ENCODE results near the gene PLXDC1. TPM values are rescaled to one million over a fixed set of nuclear protein-coding genes. Genes with fewer than 3 reads are reported as not detected.
"Not testable (repeated sequence)": the region's sequence is repeated elsewhere in the genome, so short reads cannot be mapped to it uniquely, and the experiment has no call there.

Gene PLXDC1
- total and polyA plus RNA-seq, 2 donors, result 7.1 to 12.7 TPM

DNA sequence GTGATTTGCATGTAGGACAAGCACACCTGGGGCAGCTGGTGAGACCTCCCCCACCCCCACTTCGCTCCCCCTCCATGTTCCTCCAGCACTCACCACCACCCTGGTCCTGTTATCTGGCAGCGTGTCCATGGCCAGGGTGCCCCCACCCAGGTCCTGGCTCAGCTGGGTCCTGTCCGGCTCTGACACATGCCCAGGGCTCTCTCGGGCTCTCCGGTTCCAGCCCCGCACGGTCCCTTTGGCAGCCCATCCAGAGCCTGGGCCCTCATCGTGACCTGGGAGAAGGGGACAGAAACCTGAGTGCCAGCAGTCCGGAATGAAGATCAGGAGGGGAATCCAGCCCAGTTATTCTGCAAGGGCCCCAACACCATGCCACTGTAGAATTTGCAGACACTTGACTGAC, 11.9 kb downstream of the PLXDC1 start:
- WGBS, result 92% methylated on average over 9 of the region's 9 CpGs
- H3K4me1 ChIP-seq (ENCODE audit: insufficient read depth), result no peaks in the 10 kb centered on the region
- H3K4me3 ChIP-seq (ENCODE audit: low read depth, low read length), result no peak overlapping the region
- no peaks in the 10 kb centered on the region for H3K36me3 ChIP-seq (ENCODE audit: insufficient read depth)
- H3K27ac ChIP-seq (ENCODE audit: low read depth), result no peak overlapping the region
- DNase-seq (ENCODE audit: extremely low spot score), result no peak

DNA sequence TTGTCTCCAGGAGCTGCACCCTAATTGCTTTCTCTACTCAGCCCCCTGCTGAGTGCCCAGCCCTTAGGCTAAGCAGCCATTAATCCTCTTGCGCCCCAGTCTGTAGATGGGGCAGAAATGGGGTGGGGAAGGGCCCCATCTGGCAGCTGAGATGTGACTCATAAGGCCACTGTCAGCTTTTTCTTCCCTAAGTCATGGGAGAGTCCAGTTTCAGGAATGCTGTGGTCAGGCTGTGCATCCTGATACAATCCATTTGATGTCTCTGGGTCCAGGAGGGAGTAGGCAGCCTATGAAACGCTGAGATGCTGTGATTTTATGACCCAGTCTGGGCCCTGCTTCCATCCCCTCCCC, 12.3 kb downstream of the PLXDC1 start:
- Histone ChIP-seq H3K27ac (ENCODE audit: low read depth) (no peak overlapping the region), H3K36me3 (ENCODE audit: insufficient read depth) (no peaks in the 10 kb centered on the region), H3K4me3 (ENCODE audit: low read depth, low read length) (no peak overlapping the region), H3K4me1 (ENCODE audit: insufficient read depth) (no peaks in the 10 kb centered on the region)
- 70% methylated on average over 2 of the region's 2 CpGs for WGBS
- DNase-seq (ENCODE audit: extremely low spot score), result no peak

DNA sequence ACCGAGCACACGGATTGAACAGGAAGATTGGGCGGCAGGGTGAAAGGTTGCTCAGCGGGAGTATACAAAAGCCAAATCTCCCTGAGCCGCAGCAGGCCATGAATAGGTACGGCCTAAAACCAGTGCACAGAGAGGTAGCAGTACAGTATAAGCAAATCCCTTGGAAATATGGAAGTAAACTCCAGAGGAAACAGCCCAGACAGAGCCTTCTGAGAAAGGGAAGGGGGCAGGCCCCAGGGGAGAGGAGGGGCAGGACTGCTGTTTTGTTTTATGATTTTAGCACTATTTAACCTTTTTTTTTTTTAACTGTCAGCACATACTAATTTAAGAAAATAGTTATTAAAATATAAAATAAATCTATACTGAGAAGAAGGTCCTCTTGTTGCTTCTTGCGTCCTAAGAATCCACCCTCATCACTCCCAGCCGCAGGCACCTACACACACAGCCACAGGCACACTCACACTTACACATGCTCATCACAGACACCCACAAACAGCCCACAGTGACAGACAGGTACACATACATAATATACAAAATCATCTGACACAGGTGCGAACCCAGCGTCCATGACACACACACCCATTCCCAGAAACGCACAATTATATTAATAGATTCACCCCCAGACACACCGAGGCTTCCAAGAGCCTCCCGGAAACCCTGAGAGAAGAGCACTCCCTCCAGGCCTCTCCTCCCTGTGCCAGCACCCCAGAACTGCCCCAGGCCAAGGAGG, 12.8 kb downstream of the PLXDC1 start:
- Histone ChIP-seq H3K36me3 (ENCODE audit: insufficient read depth) (no peaks in the 10 kb centered on the region), H3K27ac (ENCODE audit: low read depth) (no peak overlapping the region), H3K4me3 (ENCODE audit: low read depth, low read length) (no peak overlapping the region), H3K4me1 (ENCODE audit: insufficient read depth) (no peaks in the 10 kb centered on the region)
- no peak for DNase-seq (ENCODE audit: extremely low spot score)
- 88% methylated on average over 13 of the region's 13 CpGs for WGBS

DNA sequence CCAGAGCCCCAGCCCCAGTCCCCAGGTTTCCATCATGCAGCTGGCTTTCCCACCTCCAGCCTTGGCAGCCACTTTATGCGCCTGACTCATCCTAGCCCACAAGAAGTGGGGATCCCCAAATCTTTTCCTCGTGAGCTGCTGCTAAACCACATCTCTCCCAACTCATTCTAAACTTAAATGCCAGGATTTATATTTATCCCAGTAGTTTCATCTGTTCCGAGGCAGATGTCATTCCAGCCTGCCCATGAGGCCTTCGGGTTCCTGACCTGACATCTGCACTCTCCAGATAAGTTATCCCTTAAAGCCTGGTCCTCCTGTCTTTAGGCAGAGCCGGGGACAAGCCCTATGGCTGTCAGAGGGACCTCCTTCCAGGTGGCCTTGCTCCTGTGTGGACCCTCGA, 16.6 kb downstream of the PLXDC1 start:
- no peaks in the 10 kb centered on the region for H3K36me3 ChIP-seq (ENCODE audit: insufficient read depth)
- WGBS, result 80% methylated on average over 6 of the region's 6 CpGs
- no peak for DNase-seq (ENCODE audit: extremely low spot score)
- H3K4me1 ChIP-seq (ENCODE audit: insufficient read depth), result no peaks in the 10 kb centered on the region
- H3K27ac ChIP-seq (ENCODE audit: low read depth), result no peak overlapping the region
- H3K4me3 ChIP-seq (ENCODE audit: low read depth, low read length), result no peak overlapping the region

DNA sequence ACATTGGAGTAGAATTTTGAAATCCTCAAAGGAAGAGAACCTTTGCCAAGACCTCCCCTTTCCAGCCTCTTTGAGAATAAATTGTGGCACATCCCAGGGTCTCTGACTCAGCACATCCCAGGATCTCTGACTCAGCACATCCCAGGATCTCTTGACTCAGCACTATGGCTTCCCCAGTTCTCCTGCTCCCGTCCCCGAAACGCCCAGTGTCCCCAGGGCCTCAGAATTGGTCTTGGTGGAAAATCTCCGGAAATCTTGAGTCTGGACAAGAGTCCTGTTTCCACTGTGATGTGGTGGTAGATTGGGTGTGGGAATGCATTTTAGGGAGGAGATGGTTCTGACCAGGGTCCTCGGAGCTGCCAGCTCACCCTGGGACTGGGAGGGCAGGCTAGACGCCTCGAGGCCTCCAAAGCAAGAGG, 19.2 kb downstream of the PLXDC1 start:
- Histone ChIP-seq H3K4me1 (ENCODE audit: insufficient read depth) (no peaks in the 10 kb centered on the region), H3K27ac (ENCODE audit: low read depth) (no peak overlapping the region), H3K36me3 (ENCODE audit: insufficient read depth) (no peaks in the 10 kb centered on the region), H3K4me3 (ENCODE audit: low read depth, low read length) (no peak overlapping the region)
- DNase-seq (ENCODE audit: extremely low spot score), result no peak
- WGBS, result 77% methylated on average over 7 of the region's 7 CpGs

DNA sequence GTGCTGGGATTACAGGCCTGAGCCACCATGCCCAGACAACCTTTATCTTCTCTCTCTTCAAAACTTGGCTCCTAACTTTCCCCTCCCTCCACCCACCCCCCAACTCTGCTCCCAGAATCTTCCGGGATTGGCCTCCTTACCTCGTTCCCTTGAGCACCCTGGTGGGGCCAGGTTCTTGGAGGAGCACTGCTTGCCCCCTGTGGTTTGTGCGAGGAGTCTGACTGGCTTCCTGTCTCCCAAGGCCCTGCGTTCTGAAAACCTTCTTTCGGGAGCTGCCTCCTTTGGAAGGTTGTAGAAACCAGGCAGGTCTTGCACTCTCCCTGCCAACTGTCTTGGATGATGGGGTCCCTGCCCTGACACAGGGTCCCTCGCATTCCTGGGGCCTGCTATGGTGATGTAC, 19.8 kb downstream of the PLXDC1 start:
- Histone ChIP-seq H3K4me1 (ENCODE audit: insufficient read depth) (no peaks in the 10 kb centered on the region), H3K4me3 (ENCODE audit: low read depth, low read length) (no peak overlapping the region), H3K36me3 (ENCODE audit: insufficient read depth) (no peaks in the 10 kb centered on the region), H3K27ac (ENCODE audit: low read depth) (no peak overlapping the region)
- WGBS, result 65% methylated on average over 6 of the region's 6 CpGs
- DNase-seq (ENCODE audit: extremely low spot score), result no peak

DNA sequence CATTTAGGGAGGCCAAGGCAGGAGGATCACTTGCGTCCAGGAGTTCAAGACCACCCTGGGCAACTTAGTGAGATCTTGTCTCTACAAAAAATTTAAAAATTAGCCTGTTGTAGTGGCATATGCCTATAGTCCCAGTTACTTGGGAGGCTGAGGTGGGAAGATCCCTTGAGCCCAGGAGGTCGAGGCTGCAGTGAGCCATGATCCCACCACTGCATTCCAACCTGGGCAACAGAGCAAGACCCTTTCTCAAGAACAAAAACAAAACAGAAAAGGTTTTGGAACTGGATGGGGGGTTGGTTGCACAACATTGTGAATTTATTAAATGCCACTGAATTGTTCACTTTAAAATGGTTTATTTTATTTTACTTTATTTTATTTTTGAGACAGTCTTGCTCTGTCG, 21.2 kb downstream of the PLXDC1 start:
- no peak overlapping the region for H3K27ac ChIP-seq (ENCODE audit: low read depth)
- H3K4me1 ChIP-seq (ENCODE audit: insufficient read depth), result no peaks in the 10 kb centered on the region
- H3K4me3 ChIP-seq (ENCODE audit: low read depth, low read length), result no peak overlapping the region
- 93% methylated on average over 3 of the region's 3 CpGs for WGBS
- DNase-seq (ENCODE audit: extremely low spot score), result no peak
- H3K36me3 ChIP-seq (ENCODE audit: insufficient read depth), result no peaks in the 10 kb centered on the region

DNA sequence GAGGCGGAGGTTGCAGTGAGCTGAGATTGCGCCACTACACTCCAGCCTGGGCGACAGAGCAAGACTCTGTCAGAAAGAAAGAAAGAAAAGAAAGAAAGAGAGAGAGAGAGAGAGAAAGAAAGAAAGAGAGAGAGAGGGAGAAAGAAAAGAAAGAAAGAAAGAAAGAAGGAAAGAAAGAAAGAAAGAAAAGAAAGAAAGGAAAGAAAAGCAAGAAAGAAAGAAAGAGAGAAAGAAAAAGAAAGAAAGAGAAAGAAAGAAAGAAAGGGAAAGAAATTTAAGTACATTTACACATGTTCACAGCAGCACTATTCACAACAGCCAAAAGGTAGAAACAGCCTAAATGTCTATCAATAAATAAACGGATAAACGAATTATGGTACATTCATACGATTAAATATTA, 21.9 kb downstream of the PLXDC1 start:
- H3K36me3 ChIP-seq (ENCODE audit: insufficient read depth); H3K4me1 ChIP-seq (ENCODE audit: insufficient read depth); H3K4me3 ChIP-seq (ENCODE audit: low read depth, low read length); H3K27ac ChIP-seq (ENCODE audit: low read depth); DNase-seq (ENCODE audit: extremely low spot score): not testable (repeated sequence)
- WGBS, result 83% methylated on average over 6 of the region's 6 CpGs

DNA sequence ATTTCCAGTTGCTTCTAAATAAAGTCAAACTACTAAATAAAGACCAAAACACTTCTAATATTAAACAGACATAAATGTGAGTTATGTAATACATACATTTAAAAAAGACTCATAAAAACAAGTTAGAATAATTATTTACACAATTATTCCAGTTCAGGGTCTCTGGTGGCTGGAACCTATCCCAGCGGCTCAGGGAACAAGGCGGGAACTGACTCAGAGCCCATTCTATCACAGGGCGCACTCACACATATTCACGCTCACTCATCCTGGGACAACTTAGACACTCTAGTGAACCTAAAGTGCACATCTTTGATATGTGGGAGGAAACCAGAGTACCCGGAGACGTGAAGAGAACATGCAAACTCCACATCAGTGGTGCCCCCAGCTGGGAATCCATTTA, 25.0 kb downstream of the PLXDC1 start:
- Histone ChIP-seq H3K27ac (ENCODE audit: low read depth) (no peak overlapping the region), H3K36me3 (ENCODE audit: insufficient read depth) (no peaks in the 10 kb centered on the region), H3K4me3 (ENCODE audit: low read depth, low read length) (no peak overlapping the region), H3K4me1 (ENCODE audit: insufficient read depth) (no peaks in the 10 kb centered on the region)
- WGBS, result 37% methylated on average over 6 of the region's 6 CpGs
- no peak for DNase-seq (ENCODE audit: extremely low spot score)

DNA sequence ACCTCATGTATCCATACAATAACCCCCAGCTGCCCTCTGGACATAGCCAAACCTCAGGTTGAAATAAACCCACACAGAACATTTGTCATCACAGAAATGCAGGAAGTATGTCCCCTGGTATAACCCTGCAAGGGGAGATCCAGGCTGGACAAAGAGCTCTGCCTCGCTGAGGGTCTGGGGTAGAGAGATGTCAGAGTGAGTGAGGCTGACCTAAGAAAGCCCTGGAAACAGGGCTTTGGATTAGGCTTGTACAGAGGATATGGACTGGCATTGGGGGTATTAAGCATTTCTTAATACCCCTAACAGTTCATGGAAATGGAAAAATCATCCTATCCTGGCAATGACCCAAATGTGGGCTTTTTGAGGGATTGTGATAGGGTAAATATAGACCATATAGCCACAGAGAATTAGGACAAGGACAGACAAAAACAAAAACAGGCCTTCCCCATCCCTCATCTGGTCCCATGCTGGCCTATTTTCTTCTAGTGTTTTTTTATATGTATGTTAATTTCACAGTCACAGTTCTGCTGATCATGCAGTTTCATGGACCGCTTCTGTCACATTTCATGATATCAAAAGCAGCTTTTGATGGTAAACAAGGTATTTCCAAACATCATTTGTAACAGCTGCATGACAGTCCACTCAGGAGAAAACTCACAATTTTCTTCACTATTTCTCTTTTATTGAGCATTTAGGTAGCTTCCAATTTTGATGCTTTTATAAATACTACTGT, 26.1 kb downstream of the PLXDC1 start:
- no peaks in the 10 kb centered on the region for H3K4me1 ChIP-seq (ENCODE audit: insufficient read depth)
- H3K4me3 ChIP-seq (ENCODE audit: low read depth, low read length), result no peak overlapping the region
- DNase-seq (ENCODE audit: extremely low spot score), result no peak
- H3K27ac ChIP-seq (ENCODE audit: low read depth), result no peak overlapping the region
- 97% methylated on average over 2 of the region's 2 CpGs for WGBS
- H3K36me3 ChIP-seq (ENCODE audit: insufficient read depth), result no peaks in the 10 kb centered on the region

DNA sequence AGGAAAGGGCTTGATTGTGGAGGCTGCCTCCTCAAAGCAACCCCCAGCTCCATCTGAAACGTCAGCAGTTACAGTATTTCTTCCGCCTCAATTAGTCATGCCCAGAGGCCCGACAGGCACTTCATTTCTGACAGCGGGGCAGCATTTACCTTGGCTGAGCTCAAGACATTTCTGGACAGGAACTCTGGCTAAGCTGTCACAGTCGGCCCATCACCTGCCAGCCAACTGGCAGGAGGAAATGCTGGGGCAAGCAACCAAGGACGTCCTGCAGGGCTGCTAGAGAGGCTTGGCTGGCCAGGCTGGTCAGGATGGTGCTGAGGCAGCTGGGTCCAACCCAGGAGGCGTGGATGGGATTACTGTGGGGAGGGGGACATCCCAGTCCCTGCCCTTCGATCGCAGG, 27.8 kb downstream of the PLXDC1 start:
- WGBS, result 87% methylated on average over 9 of the region's 9 CpGs

DNA sequence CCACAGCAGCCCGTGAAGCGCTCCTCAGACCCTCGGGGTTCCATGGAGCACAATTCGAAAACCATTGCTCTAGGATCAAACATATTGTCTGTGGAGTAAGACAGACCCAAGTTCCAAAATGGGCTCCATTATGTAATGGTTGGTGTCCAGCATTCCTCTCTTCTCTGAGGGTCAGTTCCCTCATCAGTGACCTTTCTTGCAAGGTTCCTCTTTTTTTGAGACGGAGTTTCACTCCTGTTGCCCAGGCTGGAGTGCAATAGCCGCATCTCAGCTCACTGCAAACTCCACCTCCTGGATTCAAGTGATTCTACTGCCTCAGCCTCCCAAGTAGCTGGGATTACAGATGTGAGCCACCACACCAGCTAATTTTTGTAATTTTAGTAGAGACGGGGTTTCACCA, 28.4 kb downstream of the PLXDC1 start:
- DNase-seq (ENCODE audit: extremely low spot score), result no peak
- no peaks in the 10 kb centered on the region for H3K36me3 ChIP-seq (ENCODE audit: insufficient read depth)
- no peaks in the 10 kb centered on the region for H3K4me1 ChIP-seq (ENCODE audit: insufficient read depth)
- no peak overlapping the region for H3K27ac ChIP-seq (ENCODE audit: low read depth)
- H3K4me3 ChIP-seq (ENCODE audit: low read depth, low read length), result no peak overlapping the region
- 92% methylated on average over 7 of the region's 7 CpGs for WGBS

More for the DNA sequence above, 27.8 kb downstream of the PLXDC1 start:
- no peaks in the 10 kb centered on the region for H3K36me3 ChIP-seq (ENCODE audit: insufficient read depth)
- no peak overlapping the region for H3K4me3 ChIP-seq (ENCODE audit: low read depth, low read length)
- H3K4me1 ChIP-seq (ENCODE audit: insufficient read depth), result no peaks in the 10 kb centered on the region
- DNase-seq (ENCODE audit: extremely low spot score), result no peak
- no peak overlapping the region for H3K27ac ChIP-seq (ENCODE audit: low read depth)

DNA sequence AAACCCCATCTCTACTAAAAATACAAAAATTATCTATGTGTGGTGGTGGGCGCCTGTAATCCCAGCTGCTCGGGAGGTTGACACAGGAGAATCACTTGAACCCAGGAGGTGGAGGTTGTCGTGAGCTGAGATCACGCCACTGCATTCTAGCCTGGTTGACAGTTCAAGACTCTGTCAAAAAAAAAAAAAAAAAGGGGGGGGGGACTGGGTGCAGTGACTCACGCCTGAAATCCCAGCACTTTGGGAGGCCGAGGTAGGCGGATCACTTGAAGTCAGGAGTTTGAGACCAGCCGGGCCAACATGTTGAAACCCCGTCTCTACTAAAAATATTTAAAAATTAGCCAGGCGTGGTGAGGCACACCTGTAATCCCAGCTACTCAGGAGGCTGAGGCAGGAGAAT, 29.5 kb downstream of the PLXDC1 start:
- not testable (repeated sequence) for DNase-seq (ENCODE audit: extremely low spot score); H3K4me1 ChIP-seq (ENCODE audit: insufficient read depth); H3K4me3 ChIP-seq (ENCODE audit: low read depth, low read length); H3K36me3 ChIP-seq (ENCODE audit: insufficient read depth); H3K27ac ChIP-seq (ENCODE audit: low read depth)
- 94% methylated on average over 10 of the region's 10 CpGs for WGBS

DNA sequence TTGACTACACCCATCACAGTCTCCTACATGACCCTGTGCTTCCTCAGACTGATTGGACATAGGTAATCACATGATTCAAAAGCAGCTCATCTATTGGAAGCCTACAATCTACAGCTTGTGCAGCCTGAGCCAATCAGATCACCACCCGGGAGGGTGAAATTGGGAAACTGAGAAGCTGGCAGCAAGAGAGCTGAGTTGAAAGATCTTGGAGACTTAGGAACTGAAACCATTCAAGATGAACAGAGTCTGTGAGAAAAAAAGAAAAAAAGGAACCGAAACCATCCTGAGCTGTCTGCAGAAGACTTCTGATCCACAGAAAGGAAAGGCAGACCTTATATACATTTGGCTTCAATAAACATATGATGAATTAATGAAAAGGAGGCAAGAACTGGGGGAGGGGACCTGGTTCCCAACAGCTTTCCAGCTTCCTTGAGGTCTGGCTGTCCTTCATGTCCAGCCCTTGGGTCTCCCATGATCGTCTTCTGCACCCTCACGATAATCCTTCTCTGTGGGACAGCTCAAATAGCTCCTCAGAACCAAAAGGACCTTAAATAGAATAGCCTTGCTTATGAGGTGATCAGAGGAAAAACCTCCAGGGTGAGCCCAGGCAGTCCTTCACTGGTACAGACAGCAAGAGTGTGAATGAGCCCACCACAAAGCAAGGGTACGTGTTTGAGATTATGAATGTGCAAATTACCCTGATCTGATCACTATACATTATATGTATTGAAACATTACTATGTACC, 32.6 kb downstream of the PLXDC1 start:
- WGBS, result 92% methylated on average over 5 of the region's 5 CpGs
- no peak overlapping the region for H3K27ac ChIP-seq (ENCODE audit: low read depth)
- DNase-seq (ENCODE audit: extremely low spot score), result no peak
- no peaks in the 10 kb centered on the region for H3K4me1 ChIP-seq (ENCODE audit: insufficient read depth)
- H3K36me3 ChIP-seq (ENCODE audit: insufficient read depth), result no peaks in the 10 kb centered on the region
- H3K4me3 ChIP-seq (ENCODE audit: low read depth, low read length), result no peak overlapping the region
